UCSD-AML1 (cell line): ENCODE results near the gene STAP2.
A peak's percentile ranks its signal among the peaks of the same experiment; 100 is the strongest.

Experiments
- DNase-seq: peaks from one replicate; lab custom pipeline; 2025; ENCODE audit not compliant: unreplicated experiment; lab: John Stamatoyannopoulos, UW

The STAP2 gene

DNA sequence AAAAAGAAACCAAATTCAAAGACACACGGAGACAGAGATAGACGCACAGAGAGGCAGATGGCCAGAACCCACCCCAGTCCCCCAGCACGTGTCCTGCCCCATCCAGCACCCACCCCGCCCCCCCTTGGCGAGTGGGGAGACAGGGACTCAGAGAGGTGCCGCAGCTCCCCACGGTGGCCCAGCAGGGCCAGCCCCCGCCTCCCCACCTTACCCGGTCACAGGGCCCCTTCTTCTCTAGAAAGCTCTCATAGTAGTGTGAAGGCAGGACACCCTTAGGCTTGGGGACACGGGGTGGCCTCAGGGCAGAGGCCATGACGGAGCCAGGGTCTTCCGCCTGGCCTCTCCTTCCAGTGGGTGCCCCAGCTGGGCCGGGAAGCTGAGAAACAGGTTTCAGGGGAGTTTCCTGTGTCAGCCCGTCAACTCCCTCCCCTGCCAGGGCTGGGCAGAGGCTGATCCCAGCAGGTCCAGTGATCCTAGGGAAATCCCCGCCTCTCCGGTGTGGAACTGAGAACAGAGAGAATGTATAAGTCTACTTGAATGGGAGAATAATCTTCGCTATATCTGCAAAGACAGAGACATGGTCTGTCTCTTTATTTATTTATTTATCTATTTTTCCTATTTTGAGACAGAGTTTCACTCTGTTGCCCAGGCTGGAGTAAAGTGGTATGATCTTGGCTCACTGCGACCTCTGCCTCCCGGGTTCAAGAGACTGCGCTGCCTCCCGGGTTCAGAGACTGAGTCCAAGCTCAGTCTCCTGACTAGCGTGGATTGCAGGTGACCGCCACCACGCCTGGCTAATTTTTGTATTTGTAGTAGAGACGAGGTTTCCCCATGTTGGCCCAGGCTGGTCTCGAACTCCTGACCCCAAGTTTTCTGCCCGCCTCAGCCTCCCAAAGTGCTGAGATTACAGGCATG lies at the start of gene STAP2:
STAP2 (minus strand) TSS at position 387 of the 915 bp plus-strand sequence; CDS start at position 313, 74 bp downstream.
- DNase-seq = no peak

DNA sequence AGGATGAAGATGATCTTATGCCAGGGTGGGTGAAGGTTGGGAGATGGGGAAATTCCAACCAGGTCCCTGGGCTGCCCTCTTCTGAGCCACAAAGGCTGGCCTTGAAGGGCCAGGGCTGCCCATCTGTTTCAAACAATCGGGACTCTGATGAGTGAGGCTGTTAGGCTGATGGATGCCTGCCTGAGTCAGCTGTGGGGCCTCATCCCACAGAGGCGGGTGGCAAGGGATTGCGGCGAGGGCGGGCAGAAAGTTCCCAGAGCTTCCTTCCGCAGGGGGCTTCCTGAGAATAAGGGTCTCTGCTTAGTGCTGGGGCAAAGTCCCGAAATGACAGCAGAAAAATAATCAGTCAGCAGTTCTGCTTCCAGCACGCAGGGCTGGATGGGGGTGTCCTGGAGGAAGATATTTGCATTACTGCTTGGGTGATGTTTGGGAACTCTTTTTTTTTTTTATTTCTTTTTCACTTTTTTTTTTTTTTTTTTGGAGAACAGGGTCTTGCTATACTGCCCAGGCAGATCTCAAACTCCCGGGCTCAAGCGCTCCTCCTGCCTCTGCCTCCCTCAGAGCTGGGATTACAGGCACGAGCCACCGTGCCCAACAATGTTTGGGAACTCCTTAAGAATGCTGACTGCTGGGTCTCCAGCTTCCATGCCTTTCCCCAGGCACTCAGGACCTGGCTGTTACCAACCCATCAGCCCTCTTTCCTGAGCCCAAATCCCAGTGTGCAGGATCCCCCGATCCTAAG lies 47.6 kb upstream of the STAP2 start:
- DNase-seq = no peak

GRCh38 chr19:4385291-4386040 lies 46.8 kb upstream of the STAP2 start:
- DNase-seq = no peak

DNA sequence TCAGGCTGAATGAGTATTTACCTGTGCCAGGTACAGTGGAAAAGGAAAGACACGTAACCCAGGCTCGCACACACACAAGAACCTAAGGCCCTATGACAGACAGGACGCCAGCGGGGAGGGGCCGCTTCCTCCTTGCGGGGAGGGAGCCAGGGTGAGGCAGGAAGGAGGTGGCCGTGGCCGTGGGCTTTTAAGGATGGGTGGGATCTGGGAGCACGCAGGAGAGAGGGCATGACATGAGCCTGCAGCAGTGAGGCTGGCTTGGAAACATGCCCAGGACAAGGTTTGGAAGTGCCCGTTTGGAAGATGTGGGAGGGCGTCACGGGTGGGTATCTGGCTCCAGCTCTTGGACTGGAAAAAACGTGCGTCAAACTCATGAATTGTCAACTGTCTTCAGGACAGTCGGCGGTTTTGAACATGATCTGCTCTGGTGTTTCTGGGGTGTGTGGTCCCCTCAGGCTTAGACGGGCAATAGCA lies 41.7 kb upstream of the STAP2 start:
- DNase-seq = peak; percentile 47

DNA sequence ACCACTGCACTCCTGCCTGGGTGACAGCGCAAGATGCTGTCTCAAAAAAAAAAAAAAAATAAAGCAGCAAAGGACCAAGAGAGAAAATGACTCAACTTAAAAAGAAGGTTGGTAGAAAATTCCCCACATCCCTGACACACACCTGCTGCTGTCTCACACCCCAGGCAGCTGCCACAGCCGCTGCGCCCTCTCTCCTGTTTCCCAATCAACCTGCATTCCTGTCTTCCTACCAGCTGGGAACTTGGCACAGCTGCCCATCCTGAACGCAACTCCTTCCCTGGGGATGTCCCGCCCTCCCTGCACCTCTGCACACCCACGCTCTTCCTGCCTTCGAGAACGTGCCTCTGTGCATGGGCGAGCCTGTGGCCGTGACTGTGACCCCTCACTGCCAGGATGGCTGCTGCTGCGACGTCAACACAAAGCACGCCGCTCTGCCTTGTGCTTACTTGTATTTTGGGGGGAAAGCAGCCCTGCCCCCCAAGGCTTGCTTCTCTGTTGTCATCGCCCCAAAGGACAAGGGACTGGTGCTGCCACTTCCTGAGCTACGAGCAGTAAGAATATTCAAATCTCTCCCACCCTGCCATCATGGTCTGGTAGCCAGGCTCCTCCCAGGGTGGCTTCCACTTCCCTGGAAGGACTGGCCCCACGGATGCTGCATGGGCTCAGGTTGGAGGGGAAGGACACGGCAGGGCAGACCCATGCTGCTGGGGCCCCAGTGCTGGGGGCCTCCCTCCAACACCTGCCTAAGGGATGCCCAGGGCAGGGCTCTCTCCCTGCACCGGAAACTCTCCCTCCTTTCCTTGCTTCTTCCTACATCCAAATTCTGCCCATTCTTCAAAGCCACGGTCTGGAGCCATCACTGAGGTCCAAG lies 41.0 kb upstream of the STAP2 start:
- no peak for DNase-seq

GRCh38 chr19:4378886-4379285 lies 40.3 kb upstream of the STAP2 start:
- DNase-seq = no peak

- DNase-seq = no peak
Measured at GRCh38 chr19:4376991-4377781, 38.6 kb upstream of the STAP2 start.

GRCh38 chr19:4376671-4376990 lies 38.0 kb upstream of the STAP2 start:
- no peak for DNase-seq

- no peak for DNase-seq
Measured at GRCh38 chr19:4376028-4376670, 37.5 kb upstream of the STAP2 start.

- DNase-seq = peak; percentile 44
Measured at GRCh38 chr19:4375164-4376027, 36.8 kb upstream of the STAP2 start.

GRCh38 chr19:4374498-4375163 lies 36.0 kb upstream of the STAP2 start:
- peak; percentile 36 for DNase-seq

DNA sequence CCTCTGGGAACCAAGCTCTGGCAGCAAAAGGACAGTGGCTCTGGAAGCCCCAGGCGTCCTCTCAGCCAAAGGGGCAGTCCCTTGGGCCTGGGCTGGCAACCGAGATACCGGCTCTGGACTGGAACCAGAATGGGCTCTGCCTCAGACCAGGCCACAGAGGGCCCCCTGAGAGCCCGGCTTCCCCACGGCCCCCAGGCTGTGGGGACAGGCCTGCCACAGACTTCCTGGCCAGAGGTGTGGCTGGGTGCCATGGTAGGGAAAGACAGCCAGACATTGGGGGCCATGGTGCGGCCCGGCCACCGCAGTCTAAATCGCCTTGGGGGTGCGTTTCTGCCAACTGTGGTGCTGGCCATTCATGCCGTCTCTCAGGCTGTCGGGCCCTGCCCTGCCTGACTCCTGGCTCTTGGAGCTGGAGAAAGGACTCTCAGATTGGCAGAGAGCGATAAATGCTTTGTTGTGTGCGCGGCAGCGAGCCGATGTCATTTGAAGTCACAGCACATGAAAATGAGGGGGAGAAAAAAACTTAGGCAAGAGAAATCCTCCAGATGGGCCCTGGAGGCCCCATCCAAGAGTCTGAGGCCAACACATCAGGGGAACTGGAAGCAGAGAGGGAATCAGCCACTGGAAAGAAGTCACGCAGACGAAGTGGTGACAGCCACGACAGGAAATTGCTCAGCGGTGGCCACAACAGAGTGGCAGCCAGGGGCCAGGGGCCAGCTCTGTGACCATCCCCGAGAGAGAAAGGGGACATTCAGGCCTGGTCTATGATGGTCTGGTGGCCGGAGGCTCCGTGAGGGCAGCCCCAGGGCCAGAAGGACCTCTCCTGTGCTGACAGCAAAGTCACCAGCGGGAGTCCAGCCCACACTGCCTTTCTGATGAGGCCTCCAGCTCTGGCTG lies 35.2 kb upstream of the STAP2 start:
- peak; percentile 42 for DNase-seq

DNA sequence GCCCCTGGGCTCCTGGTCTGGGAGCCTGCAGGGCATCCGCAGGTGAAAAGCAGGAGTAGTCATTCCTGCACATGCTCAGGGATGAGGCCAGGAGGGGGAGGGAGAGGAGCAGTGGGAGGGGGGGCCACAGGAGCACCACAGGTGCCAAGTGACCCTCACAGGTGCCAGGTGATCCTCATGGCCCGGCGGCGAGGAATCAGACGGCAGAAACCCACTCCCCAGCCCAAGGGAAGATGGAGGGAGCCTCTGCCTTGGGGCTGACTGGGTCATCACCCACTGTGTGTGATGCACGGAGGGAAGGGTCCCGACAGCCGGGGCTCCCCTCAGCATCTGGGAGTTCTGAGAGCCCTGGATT lies 34.4 kb upstream of the STAP2 start:
- no peak for DNase-seq

DNA sequence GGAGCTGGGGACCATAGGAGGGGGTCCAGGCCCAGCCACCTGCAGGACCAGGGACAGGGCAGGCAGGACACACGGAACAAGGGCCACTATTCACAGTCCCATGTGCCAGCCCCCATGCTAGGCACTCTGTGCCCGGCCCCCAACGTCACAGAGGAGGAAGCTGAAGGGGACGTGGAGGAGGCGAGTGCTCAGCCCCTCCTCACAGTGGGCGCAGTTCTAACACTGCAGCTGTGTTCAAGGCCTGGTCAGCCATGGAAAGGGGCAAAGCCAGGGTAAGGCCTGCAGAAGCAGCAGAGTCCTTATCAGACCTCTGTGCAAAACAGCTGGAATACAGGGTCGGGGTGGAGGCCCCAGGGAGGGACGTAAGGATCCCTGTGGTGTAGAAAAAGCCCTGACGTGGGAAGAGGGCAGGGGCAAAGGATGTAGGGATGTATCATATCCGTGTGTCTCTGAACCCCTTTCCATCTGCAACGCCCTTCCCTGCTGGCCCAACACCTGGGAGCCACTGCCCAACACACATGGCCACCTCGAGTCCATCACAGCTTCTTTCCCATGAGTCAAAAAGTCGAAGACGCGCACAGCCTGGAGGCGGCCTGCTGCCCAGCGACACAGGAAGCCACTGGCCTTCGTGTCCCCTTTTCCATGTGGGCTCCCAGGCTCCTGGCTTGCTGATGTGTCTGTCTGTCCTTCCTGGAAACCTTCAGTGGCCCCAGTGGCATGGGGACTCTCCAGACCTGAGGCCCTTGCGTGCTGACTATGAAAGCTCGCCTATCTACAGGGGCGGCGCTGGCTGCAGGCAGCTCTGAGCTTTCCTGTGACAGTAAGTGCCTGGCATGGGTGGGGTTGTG lies 33.8 kb upstream of the STAP2 start:
- no peak for DNase-seq

GRCh38 chr19:4371247-4372164 lies 32.9 kb upstream of the STAP2 start:
- DNase-seq = no peak
